ENCODE results near the gene SLC9A7. TPM values are rescaled to one million over a fixed set of nuclear protein-coding genes. Genes with fewer than 3 reads are reported as not detected.

Gene SLC9A7
- total RNA-seq, 1 experiment from 2014 or later: 74.3 TPM

GRCh38 chrX:46754036-46754435 is 4.9 kb downstream of the SLC9A7 start:
- Histone ChIP-seq H3K9me3 (ENCODE audit: low read length) (no peaks in the 10 kb centered on the region), H4K20me1 (ENCODE audit: low read length) (peaks cover 31% of the 10 kb centered on the region), H2AFZ (ENCODE audit: low read length) (no peak overlapping the region), H3F3A (ENCODE audit: low read length, unreplicated experiment) (no peaks in the 10 kb centered on the region), H3K79me2 (ENCODE audit: low read length) (peaks cover 96% of the 10 kb centered on the region), H3K36me3 (ENCODE audit: low read depth, low read length) (peaks cover 4% of the 10 kb centered on the region; the same call in 1 of the 2 replicates), H3K4me3 (ENCODE audit: low read length) (no peak overlapping the region), H3K9ac (ENCODE audit: low read length) (no peak overlapping the region), H3K9me2 (replicated peaks; ENCODE audit: low read length) (no peaks in the 10 kb centered on the region), H3K4me2 (ENCODE audit: low read length) (0 out of 2 replicates have a peak overlapping the region, but pooled peaks have one; percentile 42), H3K27me3 (ENCODE audit: low read length) (no peaks in the 10 kb centered on the region), H3K27ac (ENCODE audit: low read length) (no peak overlapping the region), H3K4me1 (ENCODE audit: insufficient read depth, low read length) (peaks cover 21% of the 10 kb centered on the region)
- ATAC-seq (no peak), DNase-seq (no peak)
- no TSS peak for BruUV-seq (replicated peaks)
- TF ChIP-seq EZH2phosphoT487 (IDR thresholded peaks at IDR 0.05; ENCODE audit: borderline replicate concordance, low read length) (no peak), CTCF (conservative IDR thresholded peaks at IDR 0.05; ENCODE audit: low read depth, low read length) (no peak), EZH2 (IDR thresholded peaks at IDR 0.05; ENCODE audit: low read length, unreplicated experiment) (no peak)
- ChIA-PET POLR2A (ENCODE audit: unreplicated experiment) (no interaction called here), CTCF (no interaction called here)
- intact Hi-C loops (cut with micrococcal nuclease): loop anchor here (10.0 kb wide), 2 partner anchors 69 to 179 kb away; partner anchors contain the start of gene CHST7

GRCh38 chrX:46750889-46751288 is 8.0 kb downstream of the SLC9A7 start:
- H3F3A ChIP-seq (ENCODE audit: low read length, unreplicated experiment): no peaks in the 10 kb centered on the region
- peaks cover 97% of the 10 kb centered on the region for H3K79me2 ChIP-seq (ENCODE audit: low read length)
- no TSS peak for BruUV-seq (replicated peaks)
- no peak overlapping the region for H3K4me2 ChIP-seq (ENCODE audit: low read length)
- H3K9me3 ChIP-seq (ENCODE audit: low read length): no peaks in the 10 kb centered on the region
- H4K20me1 ChIP-seq (ENCODE audit: low read length): peaks cover 33% of the 10 kb centered on the region
- POLR2A ChIA-PET (ENCODE audit: unreplicated experiment): no interaction called here
- H3K9ac ChIP-seq (ENCODE audit: low read length): no peak overlapping the region
- TF ChIP-seq CTCF (conservative IDR thresholded peaks at IDR 0.05; ENCODE audit: low read depth, low read length): no peak
- no peak for TF ChIP-seq EZH2 (IDR thresholded peaks at IDR 0.05; ENCODE audit: low read length, unreplicated experiment)
- intact Hi-C loops (cut with micrococcal nuclease): loop anchor here (10.0 kb wide), 2 partner anchors 66 to 176 kb away; partner anchors contain the start of gene CHST7
- CTCF ChIA-PET: no interaction called here
- no peak overlapping the region for H3K4me3 ChIP-seq (ENCODE audit: low read length)
- peaks cover 4% of the 10 kb centered on the region; the same call in 1 of the 2 replicates for H3K36me3 ChIP-seq (ENCODE audit: low read depth, low read length)
- no peaks in the 10 kb centered on the region for H3K27me3 ChIP-seq (ENCODE audit: low read length)
- no peaks in the 10 kb centered on the region for H3K9me2 ChIP-seq (replicated peaks; ENCODE audit: low read length)
- ATAC-seq (no peak), DNase-seq (peak; percentile 22)
- no peak overlapping the region for H3K27ac ChIP-seq (ENCODE audit: low read length)
- H2AFZ ChIP-seq (ENCODE audit: low read length): no peak overlapping the region
- peaks cover 17% of the 10 kb centered on the region for H3K4me1 ChIP-seq (ENCODE audit: insufficient read depth, low read length)

GRCh38 chrX:46744009-46744408 is 14.9 kb downstream of the SLC9A7 start:
- no peaks in the 10 kb centered on the region for H3K4me1 ChIP-seq (ENCODE audit: insufficient read depth, low read length)
- no peak overlapping the region for H2AFZ ChIP-seq (ENCODE audit: low read length)
- peaks cover 99% of the 10 kb centered on the region for H3K79me2 ChIP-seq (ENCODE audit: low read length)
- CTCF ChIA-PET: interaction anchor here (0.5 kb wide), 1 partner anchor 949 kb away, joined by 6 read pairs; no protein-coding TSS in a partner anchor
- H3K36me3 ChIP-seq (ENCODE audit: low read depth, low read length): no peaks in the 10 kb centered on the region; the same call in 1 of the 2 replicates
- no peaks in the 10 kb centered on the region for H3K27me3 ChIP-seq (ENCODE audit: low read length)
- intact Hi-C loops (cut with micrococcal nuclease): no loop called here
- H3K9ac ChIP-seq (ENCODE audit: low read length): no peak overlapping the region
- BruUV-seq (replicated peaks): no TSS peak
- H3K9me3 ChIP-seq (ENCODE audit: low read length): no peaks in the 10 kb centered on the region
- no peak overlapping the region for H3K27ac ChIP-seq (ENCODE audit: low read length)
- ATAC-seq (no peak), DNase-seq (no peak)
- peaks cover 29% of the 10 kb centered on the region; the same call in 1 of the 2 replicates for H4K20me1 ChIP-seq (ENCODE audit: low read length)
- no peak for TF ChIP-seq EZH2 (IDR thresholded peaks at IDR 0.05; ENCODE audit: low read length, unreplicated experiment)
- no peak for TF ChIP-seq CTCF (conservative IDR thresholded peaks at IDR 0.05; ENCODE audit: low read depth, low read length)
- TF ChIP-seq EZH2phosphoT487 (IDR thresholded peaks at IDR 0.05; ENCODE audit: borderline replicate concordance, low read length): no peak
- H3K9me2 ChIP-seq (replicated peaks; ENCODE audit: low read length): no peaks in the 10 kb centered on the region
- no peaks in the 10 kb centered on the region for H3F3A ChIP-seq (ENCODE audit: low read length, unreplicated experiment)
- no peak overlapping the region for H3K4me2 ChIP-seq (ENCODE audit: low read length)
- POLR2A ChIA-PET (ENCODE audit: unreplicated experiment): no interaction called here
- H3K4me3 ChIP-seq (ENCODE audit: low read length): no peak overlapping the region

Data from PC-3 (cell line).